ENCODE results near the gene NFIA. TPM values are rescaled to one million over a fixed set of nuclear protein-coding genes. Genes with fewer than 3 reads are reported as not detected.

NFIA gene
- total RNA-seq, 1 donor from 2014 or later, result 163 TPM

DNA sequence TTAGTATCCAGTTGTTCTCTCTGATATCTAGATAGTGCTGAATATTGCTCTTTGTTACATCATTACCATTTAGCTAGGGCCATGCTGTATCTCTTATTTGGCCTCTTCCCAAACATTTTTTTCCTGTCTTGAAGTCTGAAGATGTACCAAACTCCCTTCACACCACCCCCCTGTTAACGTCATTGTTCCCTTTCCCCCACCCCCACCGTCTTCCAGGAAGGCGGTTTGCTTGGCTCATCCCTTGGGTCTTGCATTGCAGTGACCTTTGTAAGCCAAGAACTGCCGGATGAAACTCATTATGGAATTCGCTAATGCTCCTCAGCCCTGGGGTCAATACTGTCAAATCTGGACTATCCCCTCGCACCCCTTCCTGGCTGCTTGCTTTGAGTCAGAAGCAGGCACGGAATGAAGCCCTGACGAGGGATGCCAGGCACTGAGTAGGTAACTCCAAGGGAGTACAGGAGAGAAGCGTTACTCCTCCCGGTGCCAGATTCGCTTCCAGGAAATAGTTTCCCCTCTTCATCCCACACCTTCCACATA, 359.4 kb downstream of the NFIA start:
- DNase-seq (ENCODE audit: low spot score in 2 of 2, unreplicated experiment in 2 of 2), result no peak
- Mint-ChIP-seq H3K27me3 (ENCODE audit: low read depth) (no peaks in the 10 kb centered on the region), H3K36me3 (peaks cover 24% of the 10 kb centered on the region), H3K27ac (peak overlapping the region; percentile 97), H3K4me1 (peaks cover 82% of the 10 kb centered on the region), H3K4me3 (no peak overlapping the region), H3K9me3 (peaks cover 4% of the 10 kb centered on the region)
- TF ChIP-seq, protein P1, sequence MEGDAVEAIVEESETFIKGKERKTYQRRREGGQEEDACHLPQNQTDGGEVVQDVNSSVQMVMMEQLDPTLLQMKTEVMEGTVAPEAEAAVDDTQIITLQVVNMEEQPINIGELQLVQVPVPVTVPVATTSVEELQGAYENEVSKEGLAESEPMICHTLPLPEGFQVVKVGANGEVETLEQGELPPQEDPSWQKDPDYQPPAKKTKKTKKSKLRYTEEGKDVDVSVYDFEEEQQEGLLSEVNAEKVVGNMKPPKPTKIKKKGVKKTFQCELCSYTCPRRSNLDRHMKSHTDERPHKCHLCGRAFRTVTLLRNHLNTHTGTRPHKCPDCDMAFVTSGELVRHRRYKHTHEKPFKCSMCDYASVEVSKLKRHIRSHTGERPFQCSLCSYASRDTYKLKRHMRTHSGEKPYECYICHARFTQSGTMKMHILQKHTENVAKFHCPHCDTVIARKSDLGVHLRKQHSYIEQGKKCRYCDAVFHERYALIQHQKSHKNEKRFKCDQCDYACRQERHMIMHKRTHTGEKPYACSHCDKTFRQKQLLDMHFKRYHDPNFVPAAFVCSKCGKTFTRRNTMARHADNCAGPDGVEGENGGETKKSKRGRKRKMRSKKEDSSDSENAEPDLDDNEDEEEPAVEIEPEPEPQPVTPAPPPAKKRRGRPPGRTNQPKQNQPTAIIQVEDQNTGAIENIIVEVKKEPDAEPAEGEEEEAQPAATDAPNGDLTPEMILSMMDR (IDR thresholded peaks at IDR 0.05; ENCODE audit: unreplicated experiment), result no peak

DNA sequence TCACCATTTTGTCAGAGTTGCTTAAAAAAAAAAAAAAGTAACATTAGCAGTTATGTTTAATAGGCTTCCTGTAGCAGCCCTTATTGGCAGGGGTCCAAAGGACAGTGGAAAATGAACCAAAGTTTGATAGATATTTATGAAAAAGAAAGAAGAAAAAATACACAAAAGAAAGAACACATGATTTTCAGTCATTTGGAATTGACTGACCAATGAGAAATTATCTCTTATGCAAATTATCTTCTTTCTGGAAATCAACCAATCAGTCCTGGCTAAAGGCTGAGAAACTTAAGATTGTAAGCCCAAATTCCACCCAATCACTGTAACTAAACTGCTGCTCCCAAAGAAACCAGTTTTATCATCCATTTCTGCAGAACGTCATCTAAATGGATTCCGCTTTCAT, 360.2 kb downstream of the NFIA start:
- TF ChIP-seq, protein P1 (IDR thresholded peaks at IDR 0.05; ENCODE audit: unreplicated experiment), result no peak

GRCh38 chr1:61444288-61444687, 361.9 kb downstream of the NFIA start:
- TF ChIP-seq, protein P1 (IDR thresholded peaks at IDR 0.05; ENCODE audit: unreplicated experiment), result no peak
- H3K36me3 Mint-ChIP-seq, result peaks cover 5% of the 10 kb centered on the region
- no peak overlapping the region for H3K4me3 Mint-ChIP-seq
- peak overlapping the region; percentile 97 for H3K27ac Mint-ChIP-seq
- H3K9me3 Mint-ChIP-seq, result no peaks in the 10 kb centered on the region
- peaks cover 98% of the 10 kb centered on the region for H3K4me1 Mint-ChIP-seq
- no peaks in the 10 kb centered on the region for H3K27me3 Mint-ChIP-seq (ENCODE audit: low read depth)
- no peak for DNase-seq (ENCODE audit: low spot score in 2 of 2, unreplicated experiment in 2 of 2)

More for the DNA sequence above, 360.2 kb downstream of the NFIA start:
- Mint-ChIP-seq H3K27ac (peak overlapping the region; percentile 97), H3K4me1 (peaks cover 90% of the 10 kb centered on the region), H3K4me3 (no peak overlapping the region), H3K36me3 (peaks cover 18% of the 10 kb centered on the region), H3K9me3 (peaks cover 4% of the 10 kb centered on the region), H3K27me3 (ENCODE audit: low read depth) (no peaks in the 10 kb centered on the region)
- DNase-seq (ENCODE audit: low spot score in 2 of 2, unreplicated experiment in 2 of 2), result no peak

GRCh38 chr1:61445269-61445825, 363.0 kb downstream of the NFIA start:
- no peaks in the 10 kb centered on the region for H3K27me3 Mint-ChIP-seq (ENCODE audit: low read depth)
- DNase-seq (ENCODE audit: low spot score in 2 of 2, unreplicated experiment in 2 of 2), result no peak
- peaks cover 99% of the 10 kb centered on the region for H3K4me1 Mint-ChIP-seq
- H3K4me3 Mint-ChIP-seq, result no peak overlapping the region
- peak overlapping the region; percentile 97 for H3K27ac Mint-ChIP-seq
- no peaks in the 10 kb centered on the region for H3K9me3 Mint-ChIP-seq
- TF ChIP-seq, protein P1 (IDR thresholded peaks at IDR 0.05; ENCODE audit: unreplicated experiment), result no peak
- H3K36me3 Mint-ChIP-seq, result peaks cover 2% of the 10 kb centered on the region

DNA sequence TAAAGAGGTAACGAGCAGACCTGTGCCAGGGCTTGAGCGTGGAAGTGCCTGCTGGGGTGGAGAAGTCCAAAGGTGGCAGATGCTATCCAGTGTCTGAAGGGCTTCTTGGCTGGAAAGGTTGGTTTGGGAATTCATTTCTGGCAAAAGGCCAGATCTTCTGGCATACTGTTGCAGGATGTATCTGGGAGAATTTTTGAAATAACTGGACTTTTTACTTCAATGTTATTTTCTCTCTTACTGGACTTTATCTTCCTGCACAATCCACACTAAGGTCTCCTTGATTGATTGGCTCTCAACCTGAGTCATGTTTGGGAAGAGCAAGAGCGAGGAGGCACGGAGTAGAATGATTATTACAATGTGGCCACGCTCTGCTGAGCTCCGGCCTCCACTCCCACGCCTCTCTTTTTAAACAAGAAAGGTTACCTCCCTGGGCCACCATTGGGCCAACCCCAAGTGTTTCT, 364.2 kb downstream of the NFIA start:
- no peaks in the 10 kb centered on the region for H3K9me3 Mint-ChIP-seq
- TF ChIP-seq, protein P1 (IDR thresholded peaks at IDR 0.05; ENCODE audit: unreplicated experiment), result no peak
- no peaks in the 10 kb centered on the region for H3K27me3 Mint-ChIP-seq (ENCODE audit: low read depth)
- DNase-seq (ENCODE audit: low spot score in 2 of 2, unreplicated experiment in 2 of 2), result no peak
- no peak overlapping the region for H3K4me3 Mint-ChIP-seq
- peak overlapping the region; percentile 97 for H3K27ac Mint-ChIP-seq
- peaks cover 100% of the 10 kb centered on the region for H3K4me1 Mint-ChIP-seq
- H3K36me3 Mint-ChIP-seq, result no peaks in the 10 kb centered on the region
